ENCODE measurements around the gene PRAMEF9.
"Not testable (repeated sequence)": the region's sequence is repeated elsewhere in the genome, so short reads cannot be mapped to it uniquely, and the experiment has no call there.

- TF ChIP-seq CTCF (IDR thresholded peaks at IDR 0.05; ENCODE audit: low read depth, low read length); EZH2phosphoT487 (IDR thresholded peaks at IDR 0.05; ENCODE audit: low read depth): not testable (repeated sequence)
These were observed 54.1 kb downstream of the PRAMEF9 start, which contains the start of gene PRAMEF18 for GRCh38 chr1:13225675-13226204.

Measured in OCI-LY3 (cell line).